ENCODE data around the gene SCAF8. TPM values are rescaled to one million over a fixed set of nuclear protein-coding genes. Genes with fewer than 3 reads are reported as not detected.

SCAF8 gene
- total RNA-seq, 6 donors from 2014 or later, result 26.0 to 79.1 (median 37.2) TPM

DNA sequence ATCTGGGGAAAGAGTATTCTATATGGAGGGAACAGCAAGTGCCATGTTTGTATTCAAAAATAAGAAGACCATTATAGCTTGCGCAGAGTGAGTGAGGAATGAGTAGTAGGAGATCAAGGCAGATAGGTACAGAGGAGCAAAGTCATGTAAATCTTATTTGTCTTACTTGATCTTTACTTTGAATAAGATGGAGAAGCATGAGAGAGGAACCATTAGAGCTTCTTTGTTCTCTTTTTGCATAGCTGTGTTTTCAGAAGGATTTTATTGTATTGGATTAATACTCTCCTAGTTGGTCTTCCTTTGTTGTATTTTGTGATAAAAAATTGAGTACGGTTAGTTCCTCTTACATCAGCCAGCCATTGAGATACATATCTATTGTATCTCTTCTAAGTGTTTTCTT is 88.4 kb downstream of the SCAF8 start:
- H3K4me3 ChIP-seq, result no peak overlapping the region
- DNase-seq (no peak), ATAC-seq (ENCODE audit: low FRiP score in 2 of 2) (no peak)
- no peak overlapping the region for H3K27ac ChIP-seq
- peaks cover 19 to 88% (median 24%) of the 10 kb centered on the region in 4 donors for H3K36me3 ChIP-seq
- peaks cover 0 to 11% (median 3%) of the 10 kb centered on the region in 4 donors for H3K4me1 ChIP-seq
- no peaks in the 10 kb centered on the region for H3K9me3 ChIP-seq
- H3K27me3 ChIP-seq, result no peaks in the 10 kb centered on the region
- WGBS, 2 donors, result 90 to 95% methylated on average over 2 of the region's 2 CpGs
- TF ChIP-seq POLR2AphosphoS5 (IDR thresholded peaks at IDR 0.05) (no peak), POLR2A (IDR thresholded peaks at IDR 0.05) (no peak), EP300 (IDR thresholded peaks at IDR 0.05) (no peak)
- TF ChIP-seq, protein P1, sequence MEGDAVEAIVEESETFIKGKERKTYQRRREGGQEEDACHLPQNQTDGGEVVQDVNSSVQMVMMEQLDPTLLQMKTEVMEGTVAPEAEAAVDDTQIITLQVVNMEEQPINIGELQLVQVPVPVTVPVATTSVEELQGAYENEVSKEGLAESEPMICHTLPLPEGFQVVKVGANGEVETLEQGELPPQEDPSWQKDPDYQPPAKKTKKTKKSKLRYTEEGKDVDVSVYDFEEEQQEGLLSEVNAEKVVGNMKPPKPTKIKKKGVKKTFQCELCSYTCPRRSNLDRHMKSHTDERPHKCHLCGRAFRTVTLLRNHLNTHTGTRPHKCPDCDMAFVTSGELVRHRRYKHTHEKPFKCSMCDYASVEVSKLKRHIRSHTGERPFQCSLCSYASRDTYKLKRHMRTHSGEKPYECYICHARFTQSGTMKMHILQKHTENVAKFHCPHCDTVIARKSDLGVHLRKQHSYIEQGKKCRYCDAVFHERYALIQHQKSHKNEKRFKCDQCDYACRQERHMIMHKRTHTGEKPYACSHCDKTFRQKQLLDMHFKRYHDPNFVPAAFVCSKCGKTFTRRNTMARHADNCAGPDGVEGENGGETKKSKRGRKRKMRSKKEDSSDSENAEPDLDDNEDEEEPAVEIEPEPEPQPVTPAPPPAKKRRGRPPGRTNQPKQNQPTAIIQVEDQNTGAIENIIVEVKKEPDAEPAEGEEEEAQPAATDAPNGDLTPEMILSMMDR (IDR thresholded peaks at IDR 0.05), result no peak

DNA sequence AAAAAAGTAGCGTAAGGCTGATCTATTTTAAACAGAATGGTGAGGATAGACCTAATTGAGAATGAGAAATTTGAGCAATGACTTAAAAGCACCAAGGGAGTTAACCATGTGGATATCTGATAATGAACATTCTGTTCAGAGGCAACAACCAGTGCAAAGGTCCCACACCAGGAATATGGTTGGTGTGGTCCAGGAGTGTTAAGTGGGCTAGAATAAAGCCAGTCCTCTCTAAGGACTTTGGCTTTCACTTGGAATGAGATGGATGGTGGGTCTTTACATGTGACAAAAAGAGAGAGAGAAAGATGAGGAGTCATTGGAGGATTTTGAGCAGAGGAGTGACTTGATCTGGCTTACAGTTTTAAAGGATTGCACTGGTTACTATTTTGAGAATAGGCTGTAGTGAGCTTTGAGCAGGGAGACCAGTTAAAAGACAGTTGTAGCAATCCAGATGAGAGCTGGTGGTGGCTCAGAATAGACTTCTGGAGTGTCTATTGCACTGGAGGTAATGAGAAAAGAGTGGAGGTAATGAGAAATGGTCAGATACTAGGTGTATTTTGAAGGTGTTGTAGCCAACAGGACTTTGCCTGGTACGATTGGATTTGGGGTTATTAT is 89.8 kb downstream of the SCAF8 start:
- Histone ChIP-seq H3K27ac (no peak overlapping the region), H3K4me1 (peaks cover 0 to 11% (median 3%) of the 10 kb centered on the region in 4 donors), H3K4me3 (no peak overlapping the region), H3K9me3 (no peaks in the 10 kb centered on the region), H3K27me3 (no peaks in the 10 kb centered on the region), H3K36me3 (peaks cover 19 to 89% (median 24%) of the 10 kb centered on the region in 4 donors)
- WGBS, 2 donors, result 92 to 100% methylated on average over 2 of the region's 2 CpGs
- DNase-seq, result no peak
- ATAC-seq (ENCODE audit: low FRiP score in 2 of 2), result no peak
- TF ChIP-seq EP300 (IDR thresholded peaks at IDR 0.05) (no peak), POLR2A (IDR thresholded peaks at IDR 0.05) (no peak), POLR2AphosphoS5 (IDR thresholded peaks at IDR 0.05) (no peak)
- TF ChIP-seq, protein P1 (IDR thresholded peaks at IDR 0.05), result no peak

DNA sequence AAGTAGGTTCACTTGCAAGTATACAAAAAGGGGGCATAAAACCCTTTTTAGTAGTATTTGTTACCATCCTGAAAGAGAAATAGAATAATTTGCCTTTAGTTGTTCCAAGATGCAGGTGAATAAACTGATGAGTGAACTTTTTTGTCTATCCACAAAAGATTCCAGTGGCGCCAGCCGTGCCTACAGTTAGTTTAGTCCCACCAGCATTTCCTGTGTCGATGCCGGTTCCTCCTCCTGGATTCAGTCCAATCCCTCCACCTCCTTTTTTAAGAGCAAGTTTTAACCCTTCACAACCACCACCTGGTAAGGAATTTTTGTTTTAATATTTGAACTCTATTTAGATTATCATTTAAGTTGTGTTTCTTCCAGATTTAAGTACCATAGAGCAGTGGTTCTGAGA is 90.9 kb downstream of the SCAF8 start:
- ATAC-seq (ENCODE audit: low FRiP score in 2 of 2), result no peak
- 15 to 26% methylated on average over 4 of the region's 4 CpGs for WGBS, 2 donors
- Histone ChIP-seq H3K4me3 (no peak overlapping the region), H3K27me3 (no peaks in the 10 kb centered on the region), H3K4me1 (peaks cover 0 to 11% (median 3%) of the 10 kb centered on the region in 4 donors), H3K27ac (no peak overlapping the region), H3K9me3 (no peaks in the 10 kb centered on the region), H3K36me3 (peaks cover 19 to 89% (median 21%) of the 10 kb centered on the region in 4 donors)
- TF ChIP-seq EP300 (IDR thresholded peaks at IDR 0.05), result no peak
- no peak for TF ChIP-seq POLR2A (IDR thresholded peaks at IDR 0.05)
- TF ChIP-seq, protein P1 (IDR thresholded peaks at IDR 0.05), result no peak
- no peak for TF ChIP-seq POLR2AphosphoS5 (IDR thresholded peaks at IDR 0.05)
- no peak for DNase-seq

DNA sequence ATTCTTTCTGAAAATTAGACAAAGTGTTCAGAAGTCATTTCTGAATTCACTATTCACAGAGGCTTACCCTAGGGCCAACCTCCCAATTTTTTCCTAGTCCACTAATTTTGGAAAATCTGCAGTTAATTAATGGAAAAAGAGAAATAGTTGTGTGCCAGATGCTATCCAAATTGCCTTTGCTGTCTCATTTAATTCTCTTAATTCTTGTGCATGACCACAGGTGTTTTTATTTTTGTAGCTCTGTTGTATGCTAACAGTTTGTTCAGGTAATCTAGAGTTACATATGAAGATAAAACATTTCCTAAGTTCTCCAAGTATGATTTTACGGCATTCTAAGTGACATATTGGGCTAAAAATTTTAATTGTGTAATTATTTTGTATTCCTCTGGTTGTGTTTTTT is 96.8 kb downstream of the SCAF8 start:
- TF ChIP-seq POLR2A (IDR thresholded peaks at IDR 0.05), result no peak
- TF ChIP-seq, protein P1 (IDR thresholded peaks at IDR 0.05), result no peak
- no peak for TF ChIP-seq EP300 (IDR thresholded peaks at IDR 0.05)
- no peak for TF ChIP-seq POLR2AphosphoS5 (IDR thresholded peaks at IDR 0.05)
- Histone ChIP-seq H3K36me3 (peaks cover 17 to 80% (median 30%) of the 10 kb centered on the region in 4 donors), H3K27me3 (no peaks in the 10 kb centered on the region), H3K9me3 (no peaks in the 10 kb centered on the region), H3K4me1 (peaks cover 0 to 4% (median 3%) of the 10 kb centered on the region in 4 donors), H3K4me3 (no peak overlapping the region), H3K27ac (no peak overlapping the region)
- 100% methylated on average over 1 of the region's 1 CpG for WGBS, 2 donors
- ATAC-seq (ENCODE audit: low FRiP score in 2 of 2) (no peak), DNase-seq (no peak)

DNA sequence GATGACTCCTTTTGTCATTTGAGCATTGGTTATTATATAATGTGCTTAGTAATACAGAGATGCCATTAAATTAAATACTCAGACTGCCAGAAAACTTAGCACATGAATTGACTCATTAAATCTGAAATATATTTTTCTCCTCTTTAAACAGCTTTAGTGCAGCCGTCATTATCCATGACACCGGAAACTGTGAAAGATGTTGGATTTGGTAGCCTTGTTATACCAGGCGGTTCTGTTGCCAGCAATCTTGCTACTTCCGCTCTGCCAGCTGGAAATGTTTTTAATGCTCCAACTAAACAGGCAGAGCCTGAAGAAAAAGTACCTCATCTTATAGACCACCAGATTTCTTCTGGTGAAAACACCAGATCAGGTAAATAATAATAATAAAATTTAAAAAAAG is 97.6 kb downstream of the SCAF8 start:
- no peaks in the 10 kb centered on the region for H3K9me3 ChIP-seq
- H3K27me3 ChIP-seq, result no peaks in the 10 kb centered on the region
- no peak overlapping the region for H3K4me3 ChIP-seq
- no peak overlapping the region for H3K27ac ChIP-seq
- H3K36me3 ChIP-seq, result peaks cover 17 to 72% (median 27%) of the 10 kb centered on the region in 4 donors
- no peak for DNase-seq
- H3K4me1 ChIP-seq, result peaks cover 0 to 6% (median 3%) of the 10 kb centered on the region in 4 donors
- WGBS, 2 donors, result 97% methylated on average over 4 of the region's 4 CpGs
- no peak for ATAC-seq (ENCODE audit: low FRiP score in 2 of 2)
- no peak for TF ChIP-seq POLR2A (IDR thresholded peaks at IDR 0.05)
- TF ChIP-seq, protein P1 (IDR thresholded peaks at IDR 0.05), result no peak
- no peak for TF ChIP-seq POLR2AphosphoS5 (IDR thresholded peaks at IDR 0.05)
- TF ChIP-seq EP300 (IDR thresholded peaks at IDR 0.05), result no peak

All from upper lobe of left lung (tissue), 6 donors.